PFSK-1 (cell line): Measurements from ENCODE around the gene ITK.

ENCODE experiments used
- FOXP2 ChIP-seq: optimal IDR thresholded peaks from 2 replicates; pipeline ENCODE3; 2011; ENCODE audit warnings: borderline replicate concordance, control low read depth, inconsistent platforms; ENCODE audit not compliant: insufficient read depth; ENCODE audit errors: extremely low read length, extremely low read depth
- POLR2AphosphoS5 ChIP-seq: IDR thresholded peaks from 2 replicates; pipeline ENCODE4 v1.6.1; 2012; ENCODE audit warnings: low read depth, mild to moderate bottlenecking, control low read depth, low read length, moderate library complexity
- SIN3A ChIP-seq: IDR thresholded peaks from 2 replicates; pipeline ENCODE4 v1.6.1; 2012; ENCODE audit warnings: mild to moderate bottlenecking, low read length, moderate library complexity, borderline replicate concordance; ENCODE audit not compliant: insufficient read depth
- TAF1 ChIP-seq: IDR thresholded peaks from 2 replicates; pipeline ENCODE4 v1.6.1; 2012; ENCODE audit warnings: low read length, control low read depth, borderline replicate concordance; ENCODE audit not compliant: insufficient read depth
- TF ChIP-seq, protein P1 (sequence below), 2 experiments: IDR thresholded peaks; 2 replicates each; pipeline versions ENCODE4 v1.6.1 to v1.8.0; 2011 to 2012; ENCODE audit warnings: low read depth in 2 of 2, low read length in 2 of 2, control low read depth in 1 of 2, inconsistent platforms in 1 of 2, mild to moderate bottlenecking in 1 of 2, moderate library complexity in 1 of 2; ENCODE audit not compliant: insufficient read depth in 1 of 2

ITK gene

DNA sequence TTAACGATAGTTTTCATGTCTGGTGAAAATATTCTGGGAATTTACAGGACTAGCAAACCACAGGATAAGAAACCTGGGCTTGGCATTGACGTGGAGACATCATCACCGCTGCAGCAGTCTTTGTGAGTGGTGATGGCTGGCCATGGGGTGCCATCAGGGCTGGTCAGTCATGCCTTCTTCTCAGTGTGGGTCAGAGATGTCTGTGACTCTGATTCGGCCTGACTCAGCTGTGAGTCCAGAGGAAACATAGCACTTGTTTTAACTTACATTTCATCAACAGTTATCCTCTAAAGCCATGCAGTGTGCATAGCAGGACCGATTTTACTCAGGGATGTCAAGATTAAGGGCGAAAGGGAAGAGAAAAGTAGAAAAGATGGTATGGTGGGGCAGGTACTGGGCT, 52.1 kb downstream of the ITK start:
- TF ChIP-seq POLR2AphosphoS5: no peak
- no peak for TF ChIP-seq SIN3A

GRCh38 chr5:157233515-157233914, 52.9 kb downstream of the ITK start:
- TF ChIP-seq, protein P1, sequence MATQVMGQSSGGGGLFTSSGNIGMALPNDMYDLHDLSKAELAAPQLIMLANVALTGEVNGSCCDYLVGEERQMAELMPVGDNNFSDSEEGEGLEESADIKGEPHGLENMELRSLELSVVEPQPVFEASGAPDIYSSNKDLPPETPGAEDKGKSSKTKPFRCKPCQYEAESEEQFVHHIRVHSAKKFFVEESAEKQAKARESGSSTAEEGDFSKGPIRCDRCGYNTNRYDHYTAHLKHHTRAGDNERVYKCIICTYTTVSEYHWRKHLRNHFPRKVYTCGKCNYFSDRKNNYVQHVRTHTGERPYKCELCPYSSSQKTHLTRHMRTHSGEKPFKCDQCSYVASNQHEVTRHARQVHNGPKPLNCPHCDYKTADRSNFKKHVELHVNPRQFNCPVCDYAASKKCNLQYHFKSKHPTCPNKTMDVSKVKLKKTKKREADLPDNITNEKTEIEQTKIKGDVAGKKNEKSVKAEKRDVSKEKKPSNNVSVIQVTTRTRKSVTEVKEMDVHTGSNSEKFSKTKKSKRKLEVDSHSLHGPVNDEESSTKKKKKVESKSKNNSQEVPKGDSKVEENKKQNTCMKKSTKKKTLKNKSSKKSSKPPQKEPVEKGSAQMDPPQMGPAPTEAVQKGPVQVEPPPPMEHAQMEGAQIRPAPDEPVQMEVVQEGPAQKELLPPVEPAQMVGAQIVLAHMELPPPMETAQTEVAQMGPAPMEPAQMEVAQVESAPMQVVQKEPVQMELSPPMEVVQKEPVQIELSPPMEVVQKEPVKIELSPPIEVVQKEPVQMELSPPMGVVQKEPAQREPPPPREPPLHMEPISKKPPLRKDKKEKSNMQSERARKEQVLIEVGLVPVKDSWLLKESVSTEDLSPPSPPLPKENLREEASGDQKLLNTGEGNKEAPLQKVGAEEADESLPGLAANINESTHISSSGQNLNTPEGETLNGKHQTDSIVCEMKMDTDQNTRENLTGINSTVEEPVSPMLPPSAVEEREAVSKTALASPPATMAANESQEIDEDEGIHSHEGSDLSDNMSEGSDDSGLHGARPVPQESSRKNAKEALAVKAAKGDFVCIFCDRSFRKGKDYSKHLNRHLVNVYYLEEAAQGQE (IDR thresholded peaks at IDR 0.05; ENCODE audit: insufficient read depth in 1 of 2, low read depth in 2 of 2, low read length in 2 of 2): no peak
- TF ChIP-seq SIN3A (no peak), TAF1 (no peak), FOXP2 (no peak)

DNA sequence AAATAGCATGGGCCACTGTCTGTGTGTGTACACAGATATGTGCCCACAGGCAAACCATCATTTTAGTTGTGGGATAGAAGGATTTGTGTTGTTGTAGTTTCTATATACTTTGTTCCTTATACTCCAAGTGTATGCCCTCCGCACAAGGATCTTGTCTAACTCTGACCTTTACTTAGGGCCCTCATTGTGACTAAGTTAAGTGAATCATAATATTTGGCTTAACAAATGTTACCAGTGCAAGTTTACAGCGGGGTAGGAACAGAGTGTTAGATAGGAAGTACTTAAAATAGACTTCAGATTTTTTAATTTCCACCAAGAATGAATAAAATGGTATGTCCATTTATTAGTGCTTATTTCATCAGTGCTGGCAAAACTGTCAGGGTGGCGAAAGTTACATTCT, 55.8 kb downstream of the ITK start:
- TF ChIP-seq, protein P1 (IDR thresholded peaks at IDR 0.05; ENCODE audit: insufficient read depth in 1 of 2, low read depth in 2 of 2, low read length in 2 of 2): no peak
- TF ChIP-seq FOXP2 (no peak), SIN3A (no peak), POLR2AphosphoS5 (no peak)

DNA sequence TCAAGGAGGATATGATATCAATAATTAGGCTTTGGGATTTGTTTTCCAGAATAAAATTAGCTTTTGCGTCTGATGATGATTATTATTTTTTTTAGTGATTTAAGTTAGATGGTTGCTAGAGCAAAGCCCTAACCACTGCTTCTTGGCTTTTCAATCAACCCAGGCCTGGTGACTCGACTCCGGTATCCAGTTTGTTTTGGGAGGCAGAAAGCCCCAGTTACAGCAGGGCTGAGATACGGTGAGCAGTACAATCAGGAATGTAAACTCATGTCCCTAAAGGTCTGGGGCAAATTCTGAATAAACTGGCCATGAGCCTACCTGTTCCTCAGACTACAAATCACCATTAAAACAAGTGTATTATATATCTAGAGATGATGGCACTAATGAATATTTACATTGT, 60.8 kb downstream of the ITK start:
- no peak for TF ChIP-seq SIN3A
- TF ChIP-seq, protein P1 (IDR thresholded peaks at IDR 0.05; ENCODE audit: insufficient read depth in 1 of 2, low read depth in 2 of 2, low read length in 2 of 2): no peak

DNA sequence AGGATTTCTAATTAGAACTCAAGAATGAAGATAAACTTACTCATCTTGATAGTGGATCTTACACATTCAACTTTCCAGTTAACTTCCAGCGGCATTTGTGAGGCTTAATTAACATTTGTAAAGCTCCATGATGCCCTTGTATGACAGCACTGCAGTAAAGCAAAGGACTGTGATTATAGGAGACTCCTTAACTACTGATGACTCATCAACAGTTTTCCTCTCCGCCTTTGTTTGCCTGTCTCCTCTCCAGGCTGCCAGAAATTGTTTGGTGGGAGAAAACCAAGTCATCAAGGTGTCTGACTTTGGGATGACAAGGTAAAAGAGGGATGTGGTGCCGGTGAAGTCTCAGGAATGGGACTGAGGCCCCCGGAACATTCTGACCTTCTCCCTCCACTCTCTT, 64.8 kb downstream of the ITK start:
- TF ChIP-seq POLR2AphosphoS5: no peak
- TF ChIP-seq, protein P1 (IDR thresholded peaks at IDR 0.05; ENCODE audit: insufficient read depth in 1 of 2, low read depth in 2 of 2, low read length in 2 of 2): no peak
- no peak for TF ChIP-seq TAF1
- no peak for TF ChIP-seq FOXP2
- no peak for TF ChIP-seq SIN3A

GRCh38 chr5:157245886-157246285, 65.2 kb downstream of the ITK start:
- TF ChIP-seq, protein P1 (IDR thresholded peaks at IDR 0.05; ENCODE audit: insufficient read depth in 1 of 2, low read depth in 2 of 2, low read length in 2 of 2): no peak
- TF ChIP-seq TAF1 (no peak), SIN3A (no peak), FOXP2 (no peak), POLR2AphosphoS5 (no peak)
